GM23338 (cell line): Measurements from ENCODE around the gene KIFC3. TPM values are rescaled to one million over a fixed set of nuclear protein-coding genes. Genes with fewer than 3 reads are reported as not detected.

Experiments
- ATAC-seq: fragments of 200-7000 bp; cut with Tn5 transposase; 3 replicates; pipeline ENCODE4 v1.9.1; 2020
- DNase-seq: peaks from one replicate; pipeline ENCODE4 v3.0.0-alpha.2; 2015; ENCODE audit warnings: low spot score
- H2AFZ ChIP-seq: fragments of 200-600 bp; sonication (generic); 2 replicates; pipeline ENCODE4 v1.8.0; 2016; ENCODE audit warnings: antibody characterized with exemption, mild to moderate bottlenecking, moderate library complexity
- H3F3A ChIP-seq: fragments of 200-600 bp; sonication (generic); replicated peaks from 2 replicates; pipeline ENCODE4 v1.8.0; 2017; ENCODE audit warnings: antibody characterized with exemption, mixed run types, low read depth
- H3K27ac ChIP-seq: fragments of 200-600 bp; sonication (generic); 2 replicates; pipeline ENCODE4 v1.6.1; 2016; ENCODE audit warnings: low read depth
- H3K27me3 ChIP-seq: fragments of 200-600 bp; sonication (generic); 2 replicates; pipeline ENCODE4 v1.8.0; 2016; ENCODE audit warnings: mild to moderate bottlenecking, mixed run types, moderate library complexity; ENCODE audit not compliant: insufficient read depth
- H3K36me3 ChIP-seq: fragments of 200-600 bp; sonication (generic); 2 replicates; pipeline ENCODE4 v1.8.0; 2016; ENCODE audit warnings: mild to moderate bottlenecking; ENCODE audit not compliant: insufficient read depth
- H3K4me1 ChIP-seq: fragments of 200-600 bp; sonication (generic); 2 replicates; pipeline ENCODE4 v1.8.0; 2016; ENCODE audit warnings: mild to moderate bottlenecking, moderate library complexity; ENCODE audit not compliant: insufficient read depth
- H3K4me2 ChIP-seq: fragments of 200-600 bp; sonication (generic); 2 replicates; pipeline ENCODE4 v1.7.1; 2017; ENCODE audit warnings: mixed run types
- H3K4me3 ChIP-seq: fragments of 200-600 bp; sonication (generic); 2 replicates; pipeline ENCODE4 v1.6.1; 2016; ENCODE audit warnings: mixed run types
- H3K79me2 ChIP-seq: fragments of 200-600 bp; sonication (generic); replicated peaks from 2 replicates; pipeline ENCODE4 v1.8.0; 2017; ENCODE audit warnings: mild to moderate bottlenecking; ENCODE audit not compliant: insufficient read depth
- H3K9me2 ChIP-seq: fragments of 200-600 bp; sonication (generic); 2 replicates; pipeline ENCODE4 v1.8.0; 2017; ENCODE audit not compliant: insufficient read depth
- H4K20me1 ChIP-seq: fragments of 200-600 bp; sonication (generic); replicated peaks from 2 replicates; pipeline ENCODE4 v1.8.0; 2017; ENCODE audit warnings: mild to moderate bottlenecking; ENCODE audit not compliant: insufficient read depth
- H3K27ac Mint-ChIP-seq: 2 replicates; pipeline ENCODE4 v1.8.0; 2020; ENCODE audit warnings: inconsistent platforms, mild to moderate bottlenecking, moderate library complexity, mixed read lengths
- H3K27me3 Mint-ChIP-seq: 3 replicates; pipeline ENCODE4 v1.8.0; 2022; ENCODE audit warnings: low read depth, mild to moderate bottlenecking, moderate library complexity, mixed read lengths, inconsistent platforms; ENCODE audit not compliant: insufficient read depth, poor library complexity
- H3K36me3 Mint-ChIP-seq: 3 replicates; pipeline ENCODE4 v1.8.0; 2021; ENCODE audit warnings: low read depth, mild to moderate bottlenecking, inconsistent platforms, moderate library complexity, mixed read lengths
- H3K4me1 Mint-ChIP-seq: 3 replicates; pipeline ENCODE4 v1.8.0; 2020; ENCODE audit warnings: mild to moderate bottlenecking, inconsistent platforms, mixed read lengths
- H3K4me3 Mint-ChIP-seq: 3 replicates; pipeline ENCODE4 v1.8.0; 2021; ENCODE audit warnings: moderate library complexity, mild to moderate bottlenecking, inconsistent platforms, mixed read lengths
- H3K9me3 Mint-ChIP-seq: 3 replicates; pipeline ENCODE4 v1.8.0; 2020; ENCODE audit warnings: moderate library complexity, mild to moderate bottlenecking, inconsistent platforms, mixed read lengths
- ETS1 ChIP-seq: IDR thresholded peaks from 2 replicates; pipeline ENCODE4 v1.6.1; 2016; ENCODE audit warnings: antibody characterized with exemption
- EZH2 ChIP-seq: fragments of 200-600 bp; sonication (generic); IDR thresholded peaks from one replicate; pipeline ENCODE4 v1.8.0; 2017; ENCODE audit warnings: antibody characterized with exemption, mild to moderate bottlenecking, low read depth; ENCODE audit not compliant: unreplicated experiment
- JUNB ChIP-seq: IDR thresholded peaks from one replicate; pipeline ENCODE4 v1.6.1; 2016; ENCODE audit warnings: antibody characterized with exemption; ENCODE audit not compliant: unreplicated experiment
- STAT1 ChIP-seq: IDR thresholded peaks from one replicate; pipeline ENCODE4 v1.6.1; 2016; ENCODE audit warnings: antibody characterized with exemption; ENCODE audit not compliant: unreplicated experiment
- ZNF114 ChIP-seq: fragments of 250-450 bp; sonication (Bioruptor Pico); IDR thresholded peaks from 2 replicates; pipeline ENCODE4 v1.5.0; 2020; ENCODE audit warnings: mild to moderate bottlenecking, moderate library complexity
- polyA plus RNA-seq: library from polyadenylated mRNA; unstranded; fragments of >200 nt; fragmentation: Nextera tagmentation; extraction: Ambion mirVana; gene quantifications from 2 replicates; pipeline ENCODE4 v1.2.1, GENCODE V29; 2016
- total RNA-seq: library from RNA; depleted of rRNA; stranded (reverse); fragments of >200 nt; shearing (Covaris generic); gene quantifications from 2 replicates; pipeline ENCODE4 v1.2.3, GENCODE V29; 2014
- TF ChIP-seq, protein P1 (sequence below), 2 experiments: fragments of 200-600 bp in 1 of 2; sonication (generic) in 1 of 2; conservative IDR thresholded peaks; 2 replicates each; pipeline versions ENCODE4 v1.5.1 to v1.6.1; 2016 to 2017; ENCODE audit warnings: antibody characterized with exemption in 2 of 2, low read depth in 2 of 2, mild to moderate bottlenecking in 2 of 2, moderate library complexity in 1 of 2

Gene KIFC3
- total and polyA plus RNA-seq, 2 experiments from 2014 or later: 4.4 to 12.5 TPM

DNA sequence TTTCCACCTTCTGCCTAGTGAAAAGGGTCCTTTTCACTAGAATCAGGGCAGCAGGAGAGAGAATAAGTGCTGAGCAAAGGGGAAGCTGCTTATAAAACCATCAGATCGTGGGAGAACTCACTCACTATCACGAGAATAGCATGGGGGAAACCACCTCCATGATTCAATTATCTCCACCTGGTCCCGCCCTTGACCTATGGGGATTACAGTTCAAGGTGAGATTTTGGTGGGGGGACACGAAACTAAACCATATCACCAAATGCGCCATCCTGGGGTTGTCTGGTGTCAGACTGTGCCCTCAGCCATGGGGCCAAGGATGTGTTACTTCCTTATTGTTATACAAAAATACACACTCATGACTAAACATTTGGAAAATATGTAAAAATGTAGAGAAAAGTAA, 77.1 kb downstream of the KIFC3 start:
- H3K4me1 Mint-ChIP-seq: no peaks in the 10 kb centered on the region
- no peak overlapping the region for H2AFZ ChIP-seq
- H3K4me1 ChIP-seq: no peaks in the 10 kb centered on the region
- H3K27ac Mint-ChIP-seq: no peak overlapping the region
- DNase-seq: no peak
- H3K9me2 ChIP-seq: no peaks in the 10 kb centered on the region
- H3K27me3 ChIP-seq: no peaks in the 10 kb centered on the region
- H3K4me3 Mint-ChIP-seq: no peak overlapping the region
- TF ChIP-seq, protein P1, sequence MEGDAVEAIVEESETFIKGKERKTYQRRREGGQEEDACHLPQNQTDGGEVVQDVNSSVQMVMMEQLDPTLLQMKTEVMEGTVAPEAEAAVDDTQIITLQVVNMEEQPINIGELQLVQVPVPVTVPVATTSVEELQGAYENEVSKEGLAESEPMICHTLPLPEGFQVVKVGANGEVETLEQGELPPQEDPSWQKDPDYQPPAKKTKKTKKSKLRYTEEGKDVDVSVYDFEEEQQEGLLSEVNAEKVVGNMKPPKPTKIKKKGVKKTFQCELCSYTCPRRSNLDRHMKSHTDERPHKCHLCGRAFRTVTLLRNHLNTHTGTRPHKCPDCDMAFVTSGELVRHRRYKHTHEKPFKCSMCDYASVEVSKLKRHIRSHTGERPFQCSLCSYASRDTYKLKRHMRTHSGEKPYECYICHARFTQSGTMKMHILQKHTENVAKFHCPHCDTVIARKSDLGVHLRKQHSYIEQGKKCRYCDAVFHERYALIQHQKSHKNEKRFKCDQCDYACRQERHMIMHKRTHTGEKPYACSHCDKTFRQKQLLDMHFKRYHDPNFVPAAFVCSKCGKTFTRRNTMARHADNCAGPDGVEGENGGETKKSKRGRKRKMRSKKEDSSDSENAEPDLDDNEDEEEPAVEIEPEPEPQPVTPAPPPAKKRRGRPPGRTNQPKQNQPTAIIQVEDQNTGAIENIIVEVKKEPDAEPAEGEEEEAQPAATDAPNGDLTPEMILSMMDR (conservative IDR thresholded peaks at IDR 0.05; ENCODE audit: low read depth in 2 of 2): no peak
- TF ChIP-seq EZH2 (no peak), STAT1 (no peak)
- no peak overlapping the region for H3K4me2 ChIP-seq
- no peaks in the 10 kb centered on the region for H4K20me1 ChIP-seq
- ATAC-seq: no peak
- no peaks in the 10 kb centered on the region for H3K36me3 ChIP-seq
- H3K79me2 ChIP-seq: no peaks in the 10 kb centered on the region
- peaks cover 9% of the 10 kb centered on the region for H3K27me3 Mint-ChIP-seq
- H3K27ac ChIP-seq: no peak overlapping the region
- H3K4me3 ChIP-seq: no peak overlapping the region
- H3K9me3 Mint-ChIP-seq: no peaks in the 10 kb centered on the region
- H3F3A ChIP-seq: no peaks in the 10 kb centered on the region
- H3K36me3 Mint-ChIP-seq: no peaks in the 10 kb centered on the region

- Histone ChIP-seq H3K4me1 (no peaks in the 10 kb centered on the region), H3K27me3 (no peaks in the 10 kb centered on the region), H3K4me3 (no peak overlapping the region), H4K20me1 (no peaks in the 10 kb centered on the region), H2AFZ (no peak overlapping the region), H3K36me3 (no peaks in the 10 kb centered on the region), H3F3A (no peaks in the 10 kb centered on the region), H3K27ac (no peak overlapping the region), H3K4me2 (no peak overlapping the region), H3K79me2 (no peaks in the 10 kb centered on the region), H3K9me2 (no peaks in the 10 kb centered on the region)
- Mint-ChIP-seq H3K27ac (no peak overlapping the region), H3K9me3 (no peaks in the 10 kb centered on the region), H3K27me3 (peaks cover 10% of the 10 kb centered on the region), H3K36me3 (no peaks in the 10 kb centered on the region), H3K4me3 (no peak overlapping the region), H3K4me1 (no peaks in the 10 kb centered on the region)
- ATAC-seq: no peak
- no peak for TF ChIP-seq ZNF114 (CRISPR knock-in tag)
- no peak for TF ChIP-seq JUNB
- no peak for TF ChIP-seq ETS1
- DNase-seq: no peak
These were observed 77.8 kb downstream of the KIFC3 start for GRCh38 chr16:57724531-57724930.

GRCh38 chr16:57723170-57723569, 79.1 kb downstream of the KIFC3 start:
- no peak overlapping the region for H3K4me3 ChIP-seq
- no peaks in the 10 kb centered on the region for H3F3A ChIP-seq
- no peaks in the 10 kb centered on the region for H3K36me3 Mint-ChIP-seq
- H3K4me3 Mint-ChIP-seq: no peak overlapping the region
- H3K4me1 ChIP-seq: no peaks in the 10 kb centered on the region
- peak; percentile 65 for ATAC-seq
- no peak overlapping the region for H3K27ac ChIP-seq
- peaks cover 10% of the 10 kb centered on the region for H3K27me3 Mint-ChIP-seq
- H4K20me1 ChIP-seq: no peaks in the 10 kb centered on the region
- no peaks in the 10 kb centered on the region for H3K9me2 ChIP-seq
- DNase-seq: peak; percentile 76
- no peaks in the 10 kb centered on the region for H3K9me3 Mint-ChIP-seq
- H3K79me2 ChIP-seq: no peaks in the 10 kb centered on the region
- no peaks in the 10 kb centered on the region for H3K4me1 Mint-ChIP-seq
- no peak for TF ChIP-seq EZH2
- TF ChIP-seq, protein P1 (conservative IDR thresholded peaks at IDR 0.05; ENCODE audit: low read depth in 2 of 2): peak; percentile 63 to 77
- H3K27me3 ChIP-seq: no peaks in the 10 kb centered on the region
- no peak overlapping the region for H3K27ac Mint-ChIP-seq
- no peak overlapping the region for H2AFZ ChIP-seq
- no peak overlapping the region for H3K4me2 ChIP-seq
- H3K36me3 ChIP-seq: no peaks in the 10 kb centered on the region
